Activated effector memory CD4-positive, alpha-beta T cell treated with anti-CD3 and anti-CD28 coated beads, Interleukin-2, amount 50 U/mL, for 16 hours (primary cell): Measurements from ENCODE around the gene GLB1L.

Experiments
- DNase-seq: peaks from one replicate; pipeline ENCODE4 v3.0.0-alpha.2; 2020

Gene GLB1L

DNA sequence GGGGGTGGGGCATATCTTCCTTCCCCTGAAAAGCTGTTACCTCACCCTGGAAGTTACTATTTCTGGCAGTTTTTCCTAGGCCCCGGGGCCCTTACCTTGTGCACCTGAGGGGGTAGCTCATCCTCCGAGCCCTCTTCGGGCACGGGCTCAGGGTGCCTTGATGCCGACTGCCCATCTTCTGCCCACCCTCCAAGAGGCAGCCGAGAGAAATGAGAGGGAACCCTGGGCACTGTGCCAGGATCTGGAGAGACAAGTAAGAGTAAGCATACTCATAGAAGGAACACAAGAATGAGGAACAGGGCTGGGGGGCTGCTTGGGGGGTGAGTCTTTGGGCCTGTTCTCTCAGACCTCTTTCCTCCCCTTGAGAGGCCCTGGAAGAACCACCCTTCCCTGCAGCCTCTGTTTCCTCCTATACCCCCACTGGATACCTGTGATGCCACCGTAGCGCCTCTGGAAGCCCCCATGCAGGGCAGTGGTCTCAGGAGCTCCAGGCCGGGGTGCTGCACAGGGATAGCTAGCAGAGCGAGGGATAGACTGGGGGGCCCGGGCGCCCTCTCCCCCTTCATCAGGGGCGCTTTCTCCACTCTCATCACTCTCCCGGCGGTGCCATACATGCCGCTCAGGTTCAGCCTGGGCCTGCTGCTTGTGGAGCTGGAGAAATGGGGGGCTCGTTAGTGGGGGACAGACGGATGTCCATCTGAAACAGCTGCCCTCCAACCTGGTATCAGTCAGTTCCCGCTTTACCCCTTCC, 24.4 kb downstream of the GLB1L start:
- no peak for DNase-seq

- no peak for DNase-seq
Measured at GRCh38 chr2:219219784-219220532, 25.3 kb downstream of the GLB1L start.

DNA sequence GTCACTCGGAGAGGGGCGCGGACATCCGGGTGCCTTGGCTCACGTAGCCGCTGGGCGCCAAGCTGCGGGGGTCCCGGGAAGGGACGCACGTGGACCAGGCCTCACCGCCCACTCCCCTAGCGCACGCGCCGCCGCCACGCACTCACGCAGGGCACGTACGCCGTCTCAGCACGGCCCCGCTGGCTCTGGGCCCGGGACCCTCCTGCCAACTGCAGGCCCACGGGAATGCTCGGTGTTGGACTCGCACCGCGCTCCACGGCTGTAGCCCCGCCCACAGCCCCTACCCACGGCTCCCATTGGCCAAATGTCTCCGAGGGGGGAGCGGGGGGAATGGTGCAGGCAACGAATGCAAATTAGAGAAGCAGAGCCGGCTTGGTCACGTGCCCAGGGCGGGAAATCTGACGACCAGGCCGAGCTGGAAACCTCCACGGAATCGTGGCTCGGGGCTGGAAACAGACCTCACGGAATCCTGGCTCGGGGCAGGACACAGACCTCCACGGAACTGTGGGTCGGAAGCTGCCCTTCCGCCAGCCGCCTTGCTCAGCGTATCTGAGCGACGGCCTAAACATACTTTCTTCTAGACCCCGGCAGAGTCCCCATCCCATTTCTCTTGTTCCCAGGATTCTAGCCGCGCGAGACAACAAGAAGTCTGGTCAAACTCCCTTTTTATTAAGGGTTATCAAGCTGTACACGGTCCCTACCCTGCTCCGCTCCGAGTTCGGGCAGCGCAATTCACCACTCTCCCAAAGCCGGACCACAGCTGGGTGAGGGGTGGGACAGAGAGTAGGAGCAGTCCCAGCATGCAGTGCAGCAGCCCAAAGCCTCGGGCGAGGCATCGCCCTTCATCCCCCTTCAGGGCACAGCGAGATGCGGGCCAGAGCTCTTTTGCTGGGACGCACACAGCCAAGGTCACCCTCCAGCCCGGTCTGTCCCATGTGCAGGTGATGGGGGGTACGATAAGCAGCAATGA, 26.2 kb downstream of the GLB1L start, which contains the start of gene ABCB6:
Gene ABCB6 (minus strand): TSS at position 227 of the 970 bp plus-strand sequence. CDS start 285 bp downstream, outside the sequence.
- peak; percentile 96 for DNase-seq

DNA sequence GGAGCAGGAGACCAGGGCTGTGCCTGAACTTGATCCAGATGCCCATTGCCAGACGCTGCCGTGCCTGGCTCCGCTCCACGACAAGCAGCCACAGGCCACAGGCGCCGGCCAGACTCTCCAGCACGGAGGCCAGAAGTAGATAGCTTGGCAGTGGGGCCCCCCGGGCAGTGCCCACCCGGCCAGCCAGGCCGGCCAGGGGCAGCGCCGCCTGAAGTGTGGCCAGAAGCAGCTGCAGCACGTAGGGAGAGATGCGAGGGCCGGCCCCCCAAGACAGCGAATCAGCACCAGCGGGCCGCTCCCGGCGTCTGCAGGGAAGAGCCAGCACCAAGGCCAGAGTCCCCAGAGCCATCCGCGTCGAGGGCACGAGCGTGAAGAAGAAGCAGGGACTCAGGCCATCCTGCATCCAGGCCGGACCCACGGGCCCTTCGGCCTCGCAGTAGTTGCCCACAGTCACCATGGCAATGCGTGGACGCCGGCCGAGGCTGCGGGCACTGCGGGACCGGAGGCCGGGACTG, 27.0 kb downstream of the GLB1L start:
- no peak for DNase-seq

DNA sequence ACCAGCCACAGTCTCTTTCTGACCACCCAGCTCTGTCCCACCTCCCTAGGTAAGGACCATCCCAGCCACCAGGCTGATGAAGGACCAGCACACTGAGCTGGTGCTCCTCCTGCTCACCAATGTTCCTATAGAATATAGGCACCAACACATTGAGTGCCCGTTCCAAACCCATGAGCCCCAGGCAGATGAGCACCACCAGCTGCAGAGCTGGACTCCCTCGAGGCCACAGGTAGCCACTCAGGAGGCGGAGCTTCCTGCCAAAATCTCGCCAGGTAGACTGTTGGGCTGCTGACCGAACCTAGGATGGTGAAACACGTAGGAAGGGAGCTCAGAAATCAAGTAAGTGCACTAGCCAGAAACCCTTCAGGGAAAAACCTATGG, 28.7 kb downstream of the GLB1L start:
- no peak for DNase-seq

DNA sequence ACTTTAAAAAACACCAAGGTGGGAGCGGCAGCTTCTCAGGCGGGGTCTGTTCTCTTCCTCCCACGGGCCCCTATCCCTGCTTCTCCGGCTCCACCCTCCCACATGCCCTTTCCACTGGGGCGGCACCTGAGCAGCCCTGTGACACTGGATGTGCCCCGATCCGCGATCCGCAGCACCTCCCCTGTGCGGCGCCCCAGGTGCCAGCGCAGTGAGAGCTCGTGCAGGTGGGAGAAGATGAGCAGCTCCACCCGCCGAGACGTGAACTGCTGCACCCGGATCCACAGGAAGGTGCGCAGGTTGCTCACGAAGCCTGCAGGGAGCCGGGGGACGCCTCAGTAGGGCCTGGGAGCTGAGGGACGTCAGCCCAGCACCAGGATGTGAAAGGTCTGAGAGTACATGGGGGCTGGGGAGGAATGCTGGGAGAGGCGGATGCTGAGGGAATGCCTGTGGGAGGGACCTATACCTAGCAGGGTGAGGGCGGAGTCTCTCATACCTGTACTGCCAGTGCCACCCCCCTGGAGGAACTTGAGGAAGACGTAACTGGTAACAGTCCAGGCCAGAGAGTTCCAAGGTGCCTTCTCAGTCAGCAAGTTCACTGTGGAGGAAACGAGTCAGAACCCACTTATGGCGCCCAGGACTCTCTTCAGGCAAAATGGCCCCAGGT, 29.2 kb downstream of the GLB1L start:
- no peak for DNase-seq

DNA sequence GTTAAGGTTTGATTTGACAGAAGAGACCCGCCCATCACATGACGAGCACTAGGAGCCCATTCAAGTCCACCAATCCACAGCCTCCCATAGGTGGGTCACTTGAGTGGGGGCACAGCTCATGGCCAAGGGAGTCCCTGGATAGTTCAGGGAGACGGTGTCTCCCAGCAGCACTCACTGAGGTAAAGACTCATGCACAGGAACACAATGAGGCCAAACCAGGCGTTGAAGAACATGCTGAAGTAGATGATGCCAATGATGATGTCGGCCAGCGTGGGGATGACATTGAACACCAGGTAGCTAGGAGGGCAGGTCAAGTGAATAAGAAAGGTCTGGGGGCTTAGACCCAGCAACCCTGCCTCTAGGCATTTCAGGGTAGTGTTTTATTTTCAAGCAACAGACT, 30.5 kb downstream of the GLB1L start:
- no peak for DNase-seq

GRCh38 chr2:219214141-219214540, 31.1 kb downstream of the GLB1L start:
- no peak for DNase-seq

DNA sequence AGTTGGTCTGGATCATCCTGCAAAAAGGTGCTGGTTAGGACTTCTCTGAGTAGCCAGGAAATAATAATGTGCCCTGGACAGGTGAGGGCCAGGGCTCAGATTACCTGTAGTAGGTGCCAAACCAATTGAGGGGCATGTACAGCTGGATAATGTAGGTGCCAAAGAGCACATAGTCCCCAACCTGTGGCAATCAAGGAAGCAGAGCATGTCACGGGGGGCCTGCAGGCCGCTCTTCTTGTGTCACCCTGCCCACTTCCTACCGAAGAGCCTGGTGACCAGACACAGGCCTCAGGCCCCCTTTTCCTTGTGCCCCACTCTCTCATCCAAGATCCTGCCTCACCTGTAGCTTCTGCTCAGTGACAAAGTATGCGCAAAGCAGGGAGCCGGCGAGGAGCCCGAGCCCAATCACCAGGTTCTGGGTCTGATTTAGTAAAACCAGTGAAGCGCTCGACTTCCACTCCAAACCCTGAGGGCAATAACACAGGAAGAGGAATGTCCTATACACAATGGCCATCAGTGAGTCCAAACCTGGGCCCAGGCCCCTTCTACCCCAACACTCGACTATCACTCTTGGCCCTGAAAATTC, 31.7 kb downstream of the GLB1L start:
- DNase-seq: no peak

DNA sequence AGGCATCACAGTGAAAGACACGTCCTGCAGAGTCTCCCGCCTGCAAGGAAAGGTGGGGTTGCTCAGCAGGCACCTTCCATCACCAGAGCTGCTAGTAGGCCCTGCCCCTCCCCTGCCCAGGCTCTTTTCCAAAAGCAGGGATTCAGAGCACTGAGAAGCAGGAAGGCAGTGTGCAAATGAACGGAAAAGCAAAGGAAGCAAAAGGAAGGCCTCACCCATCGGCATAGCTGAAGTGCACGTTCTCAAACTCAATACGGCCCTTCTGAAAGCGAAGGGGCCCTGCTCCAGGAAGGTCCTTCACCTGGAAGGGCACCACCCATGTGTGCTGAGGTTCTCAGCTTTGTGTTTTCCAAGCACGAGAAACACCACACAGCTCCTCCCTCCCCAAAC, 32.2 kb downstream of the GLB1L start:
- no peak for DNase-seq

- DNase-seq: no peak
Measured at GRCh38 chr2:219210886-219211362, 34.3 kb downstream of the GLB1L start.

GRCh38 chr2:219210196-219210885, 34.9 kb downstream of the GLB1L start:
- DNase-seq: no peak

- no peak for DNase-seq
Measured at GRCh38 chr2:219209236-219210195, 35.7 kb downstream of the GLB1L start.

DNA sequence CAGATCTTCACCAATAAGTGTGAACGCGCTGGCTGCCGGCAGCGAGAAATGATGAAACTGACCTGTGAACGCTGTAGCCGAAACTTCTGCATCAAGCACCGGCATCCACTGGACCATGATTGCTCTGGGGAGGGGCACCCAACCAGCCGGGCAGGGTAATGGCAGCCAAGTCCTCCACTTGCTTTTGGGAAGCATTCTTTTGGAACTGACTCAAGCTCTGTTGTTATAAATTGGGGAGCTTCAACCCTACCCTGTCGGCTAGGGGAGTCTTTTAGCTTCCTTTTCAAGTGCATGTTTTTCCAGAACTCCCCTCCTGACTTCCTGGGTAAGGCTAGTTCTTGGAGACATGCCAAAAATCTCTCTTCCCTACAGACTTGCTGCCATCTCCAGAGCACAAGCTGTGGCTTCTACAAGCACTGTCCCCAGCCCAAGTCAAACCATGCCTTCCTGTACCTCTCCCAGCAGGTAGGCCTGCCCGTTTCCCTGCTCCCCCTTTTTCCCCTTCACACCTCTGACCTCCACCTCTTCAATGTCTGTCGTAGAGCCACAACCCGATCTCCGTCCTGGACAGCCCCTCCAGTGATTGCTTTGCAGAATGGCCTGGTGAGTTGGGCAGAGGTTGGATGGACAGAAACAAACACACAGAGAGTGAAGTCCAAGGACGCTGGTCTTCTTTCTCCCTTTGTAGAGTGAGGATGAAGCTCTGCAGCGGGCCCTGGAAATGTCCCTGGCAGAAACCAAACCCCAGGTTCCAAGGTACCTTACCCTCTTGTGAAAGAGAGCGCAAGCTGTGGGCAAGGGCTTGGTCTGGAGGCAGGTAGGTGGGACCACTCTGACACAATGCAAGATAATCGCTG, 37.1 kb downstream of the GLB1L start:
- DNase-seq: no peak

DNA sequence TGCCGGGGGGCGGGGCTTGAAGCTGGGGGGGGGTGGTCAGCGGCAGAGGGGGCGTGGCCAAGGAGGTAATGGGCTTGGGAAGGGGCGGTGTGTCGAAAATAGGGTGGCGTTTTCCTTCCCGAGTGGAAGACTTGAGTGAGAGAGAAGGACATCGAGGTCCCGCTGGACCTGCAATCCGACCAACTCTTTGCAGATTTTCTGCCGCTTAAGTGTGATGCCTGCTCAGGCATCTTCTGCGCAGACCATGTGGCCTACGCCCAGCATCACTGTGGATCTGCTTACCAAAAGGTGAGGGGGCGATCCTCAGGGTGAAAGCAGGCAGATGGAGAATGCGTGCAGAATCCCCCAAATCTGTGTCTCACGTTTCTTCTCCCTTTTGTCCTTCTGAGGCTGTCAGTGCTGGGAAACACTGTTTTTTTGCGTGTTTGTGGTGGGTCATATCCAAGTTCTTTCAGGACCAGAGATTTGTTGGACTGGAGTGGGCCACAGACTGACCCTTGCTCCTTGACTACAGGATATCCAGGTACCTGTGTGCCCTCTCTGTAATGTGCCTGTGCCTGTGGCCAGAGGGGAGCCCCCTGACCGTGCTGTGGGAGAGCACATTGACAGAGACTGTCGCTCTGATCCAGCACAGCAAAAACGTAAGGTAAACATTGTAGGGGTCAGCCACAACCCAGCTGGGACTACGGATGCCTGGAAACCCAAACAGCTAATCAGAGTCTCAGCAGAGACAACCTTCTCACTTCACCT, 37.9 kb downstream of the GLB1L start:
- no peak for DNase-seq

DNA sequence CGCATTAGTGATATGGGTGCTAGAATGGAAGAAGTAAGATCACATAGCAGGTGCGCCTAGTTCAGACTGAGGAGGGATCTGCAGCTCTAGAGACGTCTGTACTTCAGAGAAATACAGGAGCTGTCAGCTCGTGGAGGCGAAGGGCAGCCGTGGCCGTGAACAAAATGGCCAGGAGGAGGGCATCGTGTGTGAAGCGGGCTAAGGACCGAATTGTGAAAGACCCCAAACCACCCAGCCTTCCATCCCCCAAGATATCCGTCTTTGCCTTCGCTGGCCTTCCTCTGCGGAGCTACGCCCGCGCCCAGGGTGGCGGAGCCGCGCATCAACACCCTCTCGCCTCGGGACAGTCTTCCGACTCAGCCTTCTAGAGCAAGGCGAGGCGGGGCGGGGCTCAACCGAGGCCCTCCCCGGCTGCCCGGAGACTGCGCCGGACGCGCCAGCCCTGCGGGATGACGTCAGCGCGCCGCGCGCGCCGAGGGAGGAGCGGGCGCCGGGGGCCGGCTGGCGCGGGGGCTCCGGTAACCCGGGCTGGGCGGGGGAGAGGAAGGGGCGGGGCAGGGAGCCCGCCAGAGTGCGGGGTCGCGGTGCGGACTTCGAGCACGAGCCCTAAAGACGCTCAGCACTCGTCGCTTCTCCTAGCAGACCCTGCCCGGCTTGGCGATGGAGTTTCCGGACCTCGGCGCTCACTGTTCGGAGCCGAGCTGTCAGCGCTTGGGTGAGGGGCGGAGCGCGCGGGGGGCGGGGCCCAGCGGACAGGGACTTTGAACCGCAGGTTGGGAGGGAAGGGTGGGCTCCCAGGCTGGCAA, 38.7 kb downstream of the GLB1L start, which contains the start of gene ZFAND2B:
Gene ZFAND2B (plus strand): TSS at position 455 of the 806 bp plus-strand sequence. CDS start 206 bp downstream, at position 661.
- DNase-seq: peak; percentile 98

GRCh38 chr2:219205981-219206327, 39.3 kb downstream of the GLB1L start:
- no peak for DNase-seq
